GM19467 (cell line): Measurements from ENCODE around the gene IL16.

Experiments used
- ATAC-seq: cut with Tn5 transposase; IDR thresholded peaks from one replicate; pipeline ENCODE4 v1.9.1; 2021; ENCODE audit warnings: mild to moderate bottlenecking, moderate library complexity; ENCODE audit not compliant: unreplicated experiment

Gene IL16

DNA sequence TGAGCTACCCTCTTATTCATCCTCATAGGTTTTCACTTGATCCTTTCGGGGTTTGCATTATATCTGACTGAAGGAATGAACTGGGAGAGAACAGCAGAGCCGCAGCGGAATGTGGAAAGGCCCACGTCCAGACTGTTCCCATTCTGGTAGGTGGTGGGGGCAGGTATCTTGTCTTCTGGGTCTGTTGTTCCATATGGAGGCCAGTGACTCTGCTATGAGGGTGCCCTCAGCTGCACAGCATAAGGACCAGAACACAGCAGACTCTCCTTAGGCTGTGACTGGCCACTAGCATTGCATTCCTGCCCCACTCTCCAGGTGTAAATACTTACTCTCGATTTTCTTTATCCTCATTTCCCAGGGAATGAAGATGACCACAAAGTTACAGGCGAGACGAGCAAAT is 165.2 kb downstream of the IL16 start:
- ATAC-seq = no peak

DNA sequence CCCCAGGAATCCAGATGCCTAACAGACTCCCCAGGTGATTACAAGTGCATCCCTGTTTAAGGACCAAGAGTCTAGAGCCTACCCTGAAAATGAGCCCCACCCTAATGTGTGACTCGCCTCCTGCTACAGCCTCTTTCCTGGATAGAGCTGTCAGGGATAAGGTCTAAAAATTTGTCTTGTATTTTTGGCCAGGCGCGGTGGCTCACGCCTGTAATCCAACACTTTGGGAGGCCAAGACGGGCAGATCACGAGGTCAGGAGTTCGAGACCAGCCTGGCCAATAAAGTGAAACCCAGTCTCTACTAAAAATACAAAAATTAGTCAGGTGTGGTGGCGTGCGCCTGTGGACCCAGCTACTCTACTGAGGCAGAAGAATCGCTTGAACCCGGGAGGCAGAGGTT is 166.1 kb downstream of the IL16 start:
- no peak for ATAC-seq

DNA sequence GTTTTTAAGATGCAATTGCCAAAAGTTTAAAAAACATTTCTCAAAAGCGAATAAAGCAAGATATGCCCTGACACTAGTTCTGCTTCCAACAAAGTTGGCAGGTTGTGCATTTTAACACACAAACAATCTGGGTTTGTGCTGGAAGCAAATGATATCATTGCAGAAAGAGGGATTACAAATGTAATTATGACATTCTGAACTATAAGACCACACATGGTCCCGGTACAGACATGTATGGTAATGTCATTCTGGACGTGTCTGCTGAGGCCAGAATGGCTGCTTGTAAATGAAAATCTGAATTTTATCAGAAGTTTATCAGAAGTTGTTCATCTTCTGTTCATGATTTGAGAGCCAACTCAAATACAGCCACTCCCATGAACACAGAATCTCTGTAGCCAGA is 166.6 kb downstream of the IL16 start:
- ATAC-seq = no peak
